HFFc6 (cell line): Measurements from ENCODE around the gene MNT. TPM values are rescaled to one million over a fixed set of nuclear protein-coding genes. Genes with fewer than 3 reads are reported as not detected.

Experiments used
- DNase-seq: peaks from one replicate; pipeline ENCODE4 v3.0.0-alpha.2; 2018
- H3K27ac Mint-ChIP-seq: 2 replicates; pipeline ENCODE4 v1.8.0; 2020; ENCODE audit warnings: mild to moderate bottlenecking, mixed read lengths
- H3K27me3 Mint-ChIP-seq: 2 replicates; pipeline ENCODE4 v1.8.0; 2021; ENCODE audit warnings: mild to moderate bottlenecking, moderate library complexity, mixed read lengths; ENCODE audit not compliant: insufficient read depth
- H3K36me3 Mint-ChIP-seq: 2 replicates; pipeline ENCODE4 v1.8.0; 2021; ENCODE audit warnings: low read depth, mixed read lengths
- H3K4me1 Mint-ChIP-seq: 2 replicates; pipeline ENCODE4 v1.8.0; 2020; ENCODE audit warnings: low read depth, mixed read lengths
- H3K4me3 Mint-ChIP-seq: 2 replicates; pipeline ENCODE4 v1.8.0; 2020; ENCODE audit warnings: mild to moderate bottlenecking, moderate library complexity, mixed read lengths
- H3K9me3 Mint-ChIP-seq: 2 replicates; pipeline ENCODE4 v1.8.0; 2020; ENCODE audit warnings: mild to moderate bottlenecking, mixed read lengths
- total RNA-seq, 6 experiments: library from RNA; stranded (reverse); fragmentation: NEBNext Ultra II Directional; extraction: Animal tissue kit (Norgen Biotek cat#: 25700); gene quantifications; 2 replicates in 1 of 6; 3 replicates in 5 of 6; pipeline ENCODE4 v1.2.3, GENCODE V29; 2021
- TF ChIP-seq, protein P1 (sequence below): fragments of 200-600 bp; sonication (generic); IDR thresholded peaks from 2 replicates; pipeline ENCODE4 v1.5.0; 2021; ENCODE audit warnings: antibody characterized with exemption, mild to moderate bottlenecking

MNT gene
- total RNA-seq, 6 experiments from 2014 or later = 19.4 to 25.4 (median 21.9) TPM

GRCh38 chr17:2415081-2415480, 14.2 kb upstream of the MNT start:
- TF ChIP-seq, protein P1, sequence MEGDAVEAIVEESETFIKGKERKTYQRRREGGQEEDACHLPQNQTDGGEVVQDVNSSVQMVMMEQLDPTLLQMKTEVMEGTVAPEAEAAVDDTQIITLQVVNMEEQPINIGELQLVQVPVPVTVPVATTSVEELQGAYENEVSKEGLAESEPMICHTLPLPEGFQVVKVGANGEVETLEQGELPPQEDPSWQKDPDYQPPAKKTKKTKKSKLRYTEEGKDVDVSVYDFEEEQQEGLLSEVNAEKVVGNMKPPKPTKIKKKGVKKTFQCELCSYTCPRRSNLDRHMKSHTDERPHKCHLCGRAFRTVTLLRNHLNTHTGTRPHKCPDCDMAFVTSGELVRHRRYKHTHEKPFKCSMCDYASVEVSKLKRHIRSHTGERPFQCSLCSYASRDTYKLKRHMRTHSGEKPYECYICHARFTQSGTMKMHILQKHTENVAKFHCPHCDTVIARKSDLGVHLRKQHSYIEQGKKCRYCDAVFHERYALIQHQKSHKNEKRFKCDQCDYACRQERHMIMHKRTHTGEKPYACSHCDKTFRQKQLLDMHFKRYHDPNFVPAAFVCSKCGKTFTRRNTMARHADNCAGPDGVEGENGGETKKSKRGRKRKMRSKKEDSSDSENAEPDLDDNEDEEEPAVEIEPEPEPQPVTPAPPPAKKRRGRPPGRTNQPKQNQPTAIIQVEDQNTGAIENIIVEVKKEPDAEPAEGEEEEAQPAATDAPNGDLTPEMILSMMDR = no peak
- H3K27me3 Mint-ChIP-seq = peaks cover 3% of the 10 kb centered on the region; the same call in 1 of the 2 replicates
- no peak for DNase-seq
- no peak overlapping the region for H3K4me3 Mint-ChIP-seq
- H3K9me3 Mint-ChIP-seq = no peaks in the 10 kb centered on the region
- peaks cover 7% of the 10 kb centered on the region; the same call in 1 of the 2 replicates for H3K36me3 Mint-ChIP-seq
- H3K4me1 Mint-ChIP-seq = peaks cover 11% of the 10 kb centered on the region
- peak overlapping the region; percentile 52 for H3K27ac Mint-ChIP-seq

DNA sequence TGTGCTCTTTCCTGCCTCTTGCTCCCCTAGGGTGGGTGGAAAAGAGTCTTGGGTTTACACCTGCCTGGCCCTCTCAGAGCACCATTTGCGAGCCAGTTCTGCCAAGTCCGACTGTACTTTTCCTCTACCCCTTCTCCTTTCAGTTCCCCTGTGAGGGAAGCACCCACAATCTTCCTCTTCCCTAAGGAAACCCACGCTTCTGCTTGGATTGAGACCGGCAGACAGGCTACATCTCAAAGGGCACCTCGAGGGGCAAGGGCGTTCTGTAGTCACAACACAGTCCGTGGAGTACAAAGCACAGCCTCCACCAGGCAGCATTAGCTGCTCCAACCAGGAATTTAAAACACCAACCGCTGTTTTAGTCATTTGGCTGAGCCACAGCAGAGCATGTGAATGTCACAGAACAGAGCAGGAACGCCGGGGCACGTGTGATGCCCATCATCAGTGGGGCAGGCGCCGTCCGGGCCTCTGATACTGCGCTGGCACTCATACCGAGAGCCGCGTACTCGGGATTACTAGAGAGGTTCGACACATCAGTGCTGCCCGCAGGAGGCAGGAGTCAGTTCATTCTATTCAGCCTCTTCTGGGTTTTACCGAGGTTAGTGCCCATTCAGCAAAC, 13.7 kb upstream of the MNT start:
- TF ChIP-seq, protein P1 = no peak
- peak overlapping the region; percentile 42; the same call in 1 of the 2 replicates for H3K27ac Mint-ChIP-seq
- peaks cover 3% of the 10 kb centered on the region; the same call in 1 of the 2 replicates for H3K27me3 Mint-ChIP-seq
- H3K9me3 Mint-ChIP-seq = no peaks in the 10 kb centered on the region
- DNase-seq = no peak
- peaks cover 7% of the 10 kb centered on the region; the same call in 1 of the 2 replicates for H3K36me3 Mint-ChIP-seq
- no peak overlapping the region for H3K4me3 Mint-ChIP-seq
- H3K4me1 Mint-ChIP-seq = peaks cover 11% of the 10 kb centered on the region

GRCh38 chr17:2412561-2413021, 11.7 kb upstream of the MNT start:
- H3K9me3 Mint-ChIP-seq = no peaks in the 10 kb centered on the region
- peak overlapping the region; percentile 53; the same call in 1 of the 2 replicates for H3K27ac Mint-ChIP-seq
- H3K36me3 Mint-ChIP-seq = peaks cover 7% of the 10 kb centered on the region; the same call in 1 of the 2 replicates
- TF ChIP-seq, protein P1 = peak; percentile 59
- H3K27me3 Mint-ChIP-seq = peaks cover 3% of the 10 kb centered on the region; the same call in 1 of the 2 replicates
- H3K4me1 Mint-ChIP-seq = peaks cover 10% of the 10 kb centered on the region
- no peak for DNase-seq
- H3K4me3 Mint-ChIP-seq = no peak overlapping the region

GRCh38 chr17:2410951-2411350, 10.1 kb upstream of the MNT start:
- H3K4me3 Mint-ChIP-seq = no peak overlapping the region
- TF ChIP-seq, protein P1 = peak; percentile 26; the same call in 1 of the 2 replicates
- H3K4me1 Mint-ChIP-seq = peaks cover 20% of the 10 kb centered on the region
- DNase-seq = no peak
- H3K9me3 Mint-ChIP-seq = no peaks in the 10 kb centered on the region
- no peak overlapping the region; the same call in 1 of the 2 replicates for H3K27ac Mint-ChIP-seq
- H3K36me3 Mint-ChIP-seq = peaks cover 7% of the 10 kb centered on the region; the same call in 1 of the 2 replicates
- peaks cover 3% of the 10 kb centered on the region; the same call in 1 of the 2 replicates for H3K27me3 Mint-ChIP-seq

DNA sequence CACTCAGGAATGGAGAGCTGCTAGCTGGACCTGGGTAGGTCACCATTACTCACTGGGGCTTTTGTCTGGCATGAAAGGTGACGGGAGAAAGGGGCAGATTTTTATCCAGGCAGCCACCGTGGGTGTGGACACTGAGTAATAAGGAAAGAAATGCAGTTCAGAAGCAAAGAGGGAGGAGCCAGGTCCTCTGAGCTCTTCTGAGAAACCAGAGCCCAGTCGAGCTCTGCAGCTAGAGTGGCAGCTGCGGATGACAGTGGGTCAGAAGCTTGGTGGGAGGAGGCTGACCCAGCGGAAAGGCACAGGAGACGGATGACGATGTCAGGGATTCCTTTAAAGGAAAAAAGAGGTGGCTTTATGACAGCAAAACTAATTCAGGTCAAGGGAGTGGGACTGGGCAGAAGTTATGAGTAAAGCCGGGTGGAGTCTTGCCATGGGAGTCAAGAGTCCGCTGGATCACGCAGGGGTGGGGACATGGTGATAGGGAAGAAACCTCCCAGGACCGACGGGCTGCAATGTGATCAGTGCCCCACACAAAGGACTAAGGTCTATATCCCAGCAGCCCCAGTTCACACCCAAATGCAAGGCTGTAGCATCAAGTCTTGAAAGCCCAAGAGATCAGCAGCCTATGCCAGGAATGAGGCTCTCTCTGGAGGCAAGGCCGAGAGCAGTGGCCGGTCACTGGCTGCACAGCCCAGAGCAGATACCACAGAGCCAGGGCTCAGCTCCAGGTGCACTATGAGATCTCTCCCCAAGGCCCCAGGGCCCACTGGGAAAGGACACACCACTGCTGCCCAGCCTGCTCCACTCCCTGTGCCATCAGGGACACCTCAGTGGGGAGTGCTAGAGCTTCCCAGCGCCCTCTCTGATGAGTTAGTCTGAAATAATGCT, 6.3 kb upstream of the MNT start:
- TF ChIP-seq, protein P1 = no peak
- H3K4me3 Mint-ChIP-seq = peak overlapping the region; percentile 81
- H3K4me1 Mint-ChIP-seq = peaks cover 58% of the 10 kb centered on the region
- H3K27me3 Mint-ChIP-seq = no peaks in the 10 kb centered on the region
- peak; percentile 97 for DNase-seq
- H3K36me3 Mint-ChIP-seq = peaks cover 13% of the 10 kb centered on the region; the same call in 1 of the 2 replicates
- H3K9me3 Mint-ChIP-seq = no peaks in the 10 kb centered on the region
- peak overlapping the region; percentile 99 for H3K27ac Mint-ChIP-seq
